Activated CD8-positive, alpha-beta memory T cell treated with anti-CD3 and anti-CD28 coated beads for 1 hour (primary cell): ENCODE data around the gene TMEM250.

Experiments used
- DNase-seq, 2 donors: peaks; one replicate each; pipeline ENCODE4 v3.0.0-alpha.2; 2020; ENCODE audit warnings: low read depth in 1 of 2; ENCODE audit errors: extremely low read depth in 1 of 2

TMEM250 gene

DNA sequence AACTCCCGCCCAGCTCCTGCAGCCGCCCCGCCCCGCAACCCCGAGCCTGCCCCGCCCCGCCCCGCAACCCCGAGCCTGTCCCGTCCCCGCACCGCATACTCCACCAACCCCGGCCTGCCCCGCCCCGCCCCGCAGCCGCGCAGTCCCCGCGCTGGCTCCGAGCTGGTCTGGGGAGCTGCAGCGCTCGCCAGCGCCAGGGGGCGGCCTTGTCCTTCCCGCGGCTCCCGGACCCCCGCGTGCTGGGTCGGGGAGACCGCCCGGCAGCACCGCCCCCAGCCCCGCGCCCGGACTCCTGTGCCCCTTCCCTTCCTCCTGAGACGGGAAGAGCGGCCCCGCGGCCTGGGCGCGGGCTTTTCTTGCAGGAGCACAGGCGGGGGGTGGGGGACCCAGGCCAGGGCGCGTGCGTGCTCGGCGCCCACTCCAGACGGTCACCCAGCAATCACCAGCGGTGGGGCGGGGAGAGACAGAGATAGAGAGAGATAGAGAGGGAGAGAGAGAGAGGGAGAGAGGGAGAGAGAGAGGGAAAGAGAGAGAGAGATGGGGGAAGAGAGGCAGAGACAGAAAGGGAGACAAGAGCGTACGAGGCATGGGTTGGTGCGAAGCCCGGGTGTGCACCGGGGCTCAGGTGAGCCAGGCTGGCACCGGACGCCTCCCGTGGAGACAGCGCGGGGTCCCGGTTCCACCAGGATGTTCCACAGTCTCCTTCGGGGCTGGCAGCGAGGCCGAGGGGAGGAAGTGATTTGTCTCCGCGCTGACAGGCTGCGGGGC, 14.7 kb upstream of the TMEM250 start:
- DNase-seq: no peak

DNA sequence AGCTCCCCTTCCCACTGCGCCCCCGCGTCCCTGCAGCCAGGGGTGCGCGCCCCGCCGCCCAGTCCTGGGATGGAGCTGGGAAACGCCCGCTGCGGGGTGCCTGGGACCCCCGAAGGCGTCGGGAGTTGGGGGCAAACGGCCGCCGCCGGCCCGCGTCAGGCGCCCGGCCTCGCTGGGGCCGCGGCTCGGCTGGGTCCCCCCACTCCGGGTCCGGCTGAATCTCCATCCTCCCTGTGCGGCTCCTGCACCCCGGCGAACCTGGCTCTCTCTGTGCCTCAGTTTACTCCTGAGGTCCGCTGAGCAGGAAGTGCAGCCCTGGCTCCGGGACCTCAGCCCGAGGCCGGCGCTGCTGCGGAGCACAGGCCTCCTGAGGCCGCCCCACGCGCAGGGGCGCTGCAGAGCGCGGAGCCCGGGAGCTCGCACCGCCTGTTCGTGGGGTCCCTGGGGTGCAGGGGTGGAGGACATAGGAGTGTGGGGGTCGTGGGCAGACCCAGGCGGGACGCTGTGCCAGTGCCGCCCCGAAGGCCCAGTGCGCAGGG, 13.9 kb upstream of the TMEM250 start:
- DNase-seq: no peak

DNA sequence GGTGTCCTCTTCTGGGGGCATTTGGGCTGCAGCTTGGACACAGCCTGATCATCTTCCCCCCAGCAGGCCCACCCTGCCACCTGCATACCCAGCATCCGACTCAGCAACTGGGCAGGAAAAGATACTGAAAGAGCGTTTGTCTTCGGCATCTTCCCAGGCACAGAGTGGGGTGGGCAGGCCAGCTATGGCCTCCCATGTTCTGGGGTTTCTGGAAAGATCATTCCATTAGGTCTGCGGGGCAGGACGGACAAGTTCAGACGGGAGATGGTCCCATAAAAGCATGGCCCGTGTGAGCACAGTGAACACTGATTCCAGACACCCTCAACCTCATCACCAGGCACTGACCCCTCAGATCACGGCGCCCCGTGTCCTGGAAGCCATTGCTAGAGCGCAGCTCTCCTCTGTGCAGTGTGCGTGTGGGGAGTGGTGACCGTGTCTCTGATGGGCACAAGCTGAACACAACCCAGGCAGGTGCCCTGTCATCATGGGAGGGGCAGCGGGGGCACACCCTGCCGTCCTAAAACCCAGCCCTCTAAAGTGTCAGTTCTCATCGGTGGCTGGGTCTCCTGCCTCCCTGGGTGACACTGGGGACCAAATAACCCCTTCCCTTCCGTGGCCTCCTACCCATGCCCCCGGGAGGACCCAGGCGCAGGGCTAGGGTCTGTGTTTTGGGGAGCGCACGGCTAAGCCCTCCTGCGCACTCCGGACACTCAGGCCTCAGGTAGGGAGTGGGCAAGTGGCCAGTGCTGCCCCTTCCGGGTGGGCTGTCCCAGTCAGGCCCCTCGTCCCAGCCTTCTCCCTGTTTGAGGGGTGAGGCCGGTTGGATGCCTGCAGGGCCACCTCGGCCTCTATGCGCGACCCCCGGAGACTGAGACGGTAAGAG, 13.2 kb upstream of the TMEM250 start:
- no peak for DNase-seq

DNA sequence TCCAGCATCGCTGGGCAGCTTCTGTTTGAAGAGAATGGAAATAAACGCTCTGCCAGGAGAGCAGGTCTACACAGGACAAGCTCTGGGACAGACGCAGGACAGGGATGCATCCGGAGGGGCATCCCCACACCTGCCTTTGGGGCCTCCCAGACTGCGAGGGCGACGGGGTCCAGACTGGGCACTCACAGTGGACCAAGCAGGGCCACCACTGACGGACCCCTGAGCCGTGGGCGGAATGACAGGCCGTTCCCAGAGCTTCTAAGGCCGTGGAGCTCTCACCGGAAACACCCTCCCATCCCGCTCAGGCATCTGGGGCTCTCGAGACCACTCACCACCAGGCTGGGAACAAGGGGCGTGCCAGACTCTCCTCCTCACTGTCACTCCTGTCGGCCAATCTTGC, 10.5 kb upstream of the TMEM250 start:
- DNase-seq: no peak

DNA sequence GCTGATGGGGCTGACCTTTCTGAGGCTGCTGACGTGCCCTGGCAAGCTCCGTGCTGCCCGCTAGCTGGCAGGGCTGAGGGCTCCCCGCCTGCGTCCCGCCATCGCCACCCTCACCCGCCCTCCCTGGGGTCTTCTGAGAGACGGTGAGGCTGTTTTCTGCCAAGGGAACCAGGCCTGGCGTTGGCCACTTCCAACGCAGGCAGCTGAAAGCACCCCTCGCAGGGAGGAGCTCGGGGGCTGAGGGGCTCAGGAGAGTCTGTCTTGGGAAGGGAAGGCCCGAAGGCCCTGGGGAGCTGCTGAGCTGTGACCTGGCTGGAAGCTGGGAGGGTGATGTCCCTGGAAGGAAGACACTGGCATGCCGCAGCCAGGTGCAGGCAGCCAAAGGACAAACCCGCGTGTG, 9.8 kb upstream of the TMEM250 start:
- DNase-seq: no peak

DNA sequence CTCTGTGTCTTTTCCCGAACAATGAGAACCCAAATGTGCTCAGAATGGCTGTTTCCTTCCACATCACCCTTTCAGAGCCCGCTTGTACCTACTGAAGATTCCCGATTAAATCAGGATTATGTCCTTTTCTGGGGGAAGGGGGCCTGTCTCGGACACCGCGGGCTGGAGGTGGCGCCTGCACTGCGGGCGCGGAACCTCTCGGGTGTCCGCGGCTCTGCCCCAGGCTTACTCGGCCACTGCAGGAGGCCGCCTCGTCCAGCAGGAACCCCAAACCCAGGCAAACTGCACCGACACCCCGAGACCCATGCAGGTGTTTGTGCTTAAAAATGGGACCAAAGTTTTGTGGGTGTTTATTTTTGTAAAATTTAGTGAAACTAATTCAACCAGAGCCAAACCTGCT, 8.6 kb upstream of the TMEM250 start:
- no peak for DNase-seq

DNA sequence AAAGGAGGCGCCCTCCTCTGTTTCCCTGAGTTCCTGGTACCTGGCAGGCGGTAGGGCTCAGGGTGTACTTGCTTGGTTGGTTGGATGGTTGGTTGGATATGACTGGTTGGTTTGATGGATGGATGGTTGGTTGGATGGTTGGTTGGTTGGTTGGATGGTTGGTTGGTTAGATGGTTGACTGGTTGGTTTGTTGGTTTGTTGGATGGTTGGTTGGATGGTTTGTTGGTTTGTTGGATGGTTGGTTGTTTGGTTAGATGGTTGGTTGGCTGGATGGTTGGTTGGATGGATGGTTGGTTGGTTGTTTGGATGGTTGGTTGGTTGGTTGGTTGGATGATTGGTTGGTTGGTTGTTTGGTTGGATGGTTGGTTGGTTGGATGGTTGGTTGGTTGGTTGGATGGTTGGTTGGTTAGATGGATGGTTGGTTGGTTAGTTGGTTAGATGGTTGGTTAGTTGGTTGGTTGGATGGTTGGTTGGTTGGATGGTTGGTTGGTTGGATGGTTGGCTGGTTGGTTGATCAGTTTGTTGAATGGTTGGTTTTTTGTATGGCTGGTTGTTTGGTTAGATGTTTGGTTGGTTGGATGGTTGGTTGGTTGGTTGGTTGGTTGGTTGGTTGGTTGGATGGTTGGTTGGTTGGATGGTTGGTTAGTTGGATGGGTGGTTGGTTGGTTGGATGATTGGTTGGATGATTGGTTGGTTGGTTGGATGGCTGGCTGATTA, 6.5 kb upstream of the TMEM250 start:
- no peak for DNase-seq

DNA sequence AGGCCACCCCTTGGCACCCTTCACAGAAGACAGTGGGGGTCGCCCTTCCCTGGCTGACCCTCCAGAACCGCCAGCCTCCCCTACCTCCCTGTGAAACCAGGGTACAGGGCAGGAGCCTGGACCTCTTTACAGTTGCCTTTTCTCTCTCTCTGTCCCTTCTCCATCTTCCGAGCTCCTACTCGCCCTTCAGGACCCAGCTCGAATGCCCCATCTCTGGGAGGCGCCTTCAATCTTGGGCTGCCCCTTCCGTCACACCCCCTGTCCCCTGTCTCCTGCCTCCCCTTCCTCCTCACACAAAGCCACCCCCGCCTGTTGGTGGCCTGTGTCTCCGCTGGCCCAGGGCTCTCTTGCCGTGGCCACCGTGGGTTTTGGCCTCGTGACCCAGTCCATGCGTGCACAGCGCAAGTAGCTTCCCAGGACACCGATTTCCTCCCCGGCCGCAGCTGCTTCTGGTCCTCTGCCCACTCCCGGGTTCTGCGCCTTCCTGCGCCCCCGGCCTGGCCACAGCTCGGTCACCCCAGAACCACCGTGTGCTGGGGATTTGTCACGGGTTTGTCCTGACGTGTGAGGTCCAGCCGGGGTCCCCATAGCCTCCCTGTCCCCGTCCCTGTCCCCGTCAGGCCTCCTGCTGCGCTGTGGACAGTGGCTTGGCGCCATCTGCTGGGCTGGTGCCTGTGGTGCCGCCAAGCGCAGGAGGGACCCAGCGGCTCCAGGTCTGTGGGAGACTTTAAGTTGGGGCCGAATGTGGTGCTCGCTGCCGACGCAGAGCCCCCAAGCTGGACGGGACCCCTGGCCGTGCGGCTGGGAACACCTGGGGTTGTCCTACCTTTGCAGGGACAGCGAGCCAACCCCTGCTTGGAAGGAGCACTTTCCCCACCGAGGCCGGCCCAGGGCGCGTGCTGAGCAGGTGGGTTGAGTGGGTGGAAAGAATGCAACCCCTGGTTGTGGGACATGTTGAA, 4.0 kb upstream of the TMEM250 start:
- DNase-seq: peak; percentile 42 to 73

DNA sequence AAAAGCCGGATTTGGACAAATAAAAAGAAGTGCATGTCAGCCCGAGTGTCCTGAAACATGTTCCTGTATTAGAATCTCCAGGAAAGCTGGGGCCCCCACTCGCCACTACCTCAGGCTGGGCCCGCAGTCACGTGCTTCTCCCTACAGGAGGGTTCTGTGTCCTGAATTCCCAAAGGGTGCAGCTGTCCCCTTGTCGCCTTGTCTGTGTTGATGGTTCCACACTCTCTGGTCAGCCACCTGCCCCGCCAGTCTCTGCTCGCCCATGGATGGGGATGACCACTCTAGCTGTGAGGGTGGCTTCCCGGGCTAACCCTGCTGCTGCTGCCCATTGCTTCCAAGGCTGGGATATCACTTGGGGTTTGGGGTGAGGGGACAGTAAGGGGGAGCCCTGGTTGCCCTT, 3.1 kb upstream of the TMEM250 start:
- DNase-seq: no peak

DNA sequence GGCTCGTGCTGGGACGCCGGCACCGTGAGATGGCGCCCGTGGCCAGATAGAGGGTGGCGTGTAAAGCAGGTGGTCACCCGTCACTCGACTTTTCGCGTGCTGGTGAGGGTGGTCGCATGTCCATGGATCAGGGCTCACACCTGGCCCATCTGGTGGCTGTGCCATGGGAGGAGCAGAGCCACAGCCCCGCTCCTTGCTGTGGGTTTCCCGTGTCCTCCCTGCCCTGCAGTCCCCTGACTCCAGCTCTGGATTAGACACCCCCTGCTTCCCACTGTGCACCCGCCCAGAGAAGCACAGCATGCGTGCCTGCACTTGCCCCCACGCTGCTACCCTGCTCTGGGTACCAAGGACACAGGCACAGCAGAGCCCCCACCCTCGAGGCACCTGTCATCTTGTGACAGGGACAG, 1.8 kb upstream of the TMEM250 start:
- DNase-seq: no peak

DNA sequence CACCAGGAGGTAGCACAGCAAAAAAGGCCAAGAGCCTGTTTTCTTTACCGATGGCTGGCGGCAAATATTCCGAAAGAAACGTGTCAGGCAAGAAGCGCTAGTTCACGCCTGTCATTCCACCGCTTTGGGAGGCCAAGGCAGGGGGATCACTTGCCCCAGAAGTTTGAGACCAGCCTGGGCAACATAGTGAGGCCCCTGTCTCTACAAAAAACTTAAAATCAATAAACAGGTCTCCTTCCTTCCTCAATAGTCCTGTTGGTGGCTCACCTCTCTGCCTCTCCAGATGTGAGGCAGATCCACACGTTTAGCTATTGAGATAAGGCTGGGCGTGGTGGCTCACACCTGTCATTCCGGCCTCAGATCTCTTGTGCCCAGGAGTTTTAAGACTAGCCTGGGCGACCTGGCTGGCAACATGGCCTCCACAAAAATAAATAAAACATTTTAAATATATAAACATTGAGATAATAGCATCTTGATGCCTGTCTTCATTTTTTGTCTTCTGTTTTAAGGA, 1.3 kb upstream of the TMEM250 start:
- no peak for DNase-seq

DNA sequence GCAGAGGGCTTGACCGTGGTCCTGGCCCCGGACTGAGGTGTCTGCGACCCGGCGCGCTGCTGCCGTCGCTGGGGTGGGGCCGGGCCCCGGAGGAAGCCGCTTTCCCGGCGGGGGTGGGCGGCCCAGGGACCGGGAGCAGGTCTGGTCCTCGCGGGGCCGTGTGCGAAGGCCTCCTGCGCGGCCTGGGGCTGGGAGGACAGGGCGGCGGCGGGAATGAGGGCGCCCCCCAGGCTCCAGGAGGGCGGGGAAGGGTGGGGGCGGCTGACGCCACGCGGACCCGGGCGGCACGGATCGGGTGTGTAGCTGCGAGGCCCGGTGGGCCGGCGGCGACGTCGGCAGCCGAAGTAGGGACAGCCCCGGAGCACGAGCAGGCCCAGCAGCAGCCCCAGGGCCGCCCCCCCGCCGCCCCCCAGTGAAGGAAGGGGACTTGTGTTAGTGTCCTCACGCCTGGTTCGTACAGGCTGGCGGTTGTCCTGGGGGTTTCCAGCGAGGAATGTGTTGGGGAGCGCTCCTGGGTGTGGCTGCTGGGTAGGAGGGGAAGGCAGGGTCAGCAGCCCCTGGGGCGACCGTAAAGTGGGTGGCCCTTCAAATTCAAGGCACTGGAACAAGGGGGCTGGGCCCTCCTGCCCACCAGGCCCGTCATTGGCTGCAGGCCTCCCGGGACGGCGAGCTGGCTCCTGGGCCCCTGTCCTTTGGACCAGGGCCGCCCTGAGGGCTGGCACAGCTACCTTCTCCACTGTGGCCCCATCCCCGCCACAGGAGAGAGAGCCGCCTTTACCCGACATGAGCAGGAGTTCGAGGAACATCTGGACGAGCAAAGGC, 597 bp upstream of the TMEM250 start:
- DNase-seq: no peak

DNA sequence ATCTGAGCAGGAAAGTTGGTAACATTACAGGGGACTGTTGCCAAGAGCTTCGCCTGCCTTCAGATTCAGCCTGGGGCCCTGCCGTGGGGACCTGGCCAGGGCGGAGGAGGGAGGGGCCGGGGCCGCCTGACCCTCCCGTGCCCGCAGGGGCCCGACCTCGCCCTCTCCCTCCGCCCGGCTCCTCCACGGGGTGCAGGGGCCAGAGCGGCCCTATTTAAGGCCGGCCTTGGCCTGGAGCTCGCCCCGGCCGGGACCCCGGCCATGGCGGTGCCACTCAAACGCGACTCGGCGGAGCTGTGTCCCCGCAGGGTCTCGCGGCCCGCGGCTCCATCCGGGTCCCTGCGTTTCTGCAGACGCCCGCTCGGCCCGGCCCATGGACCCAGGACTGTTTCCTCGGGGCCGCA, 757 bp downstream of the TMEM250 start:
- DNase-seq: no peak

DNA sequence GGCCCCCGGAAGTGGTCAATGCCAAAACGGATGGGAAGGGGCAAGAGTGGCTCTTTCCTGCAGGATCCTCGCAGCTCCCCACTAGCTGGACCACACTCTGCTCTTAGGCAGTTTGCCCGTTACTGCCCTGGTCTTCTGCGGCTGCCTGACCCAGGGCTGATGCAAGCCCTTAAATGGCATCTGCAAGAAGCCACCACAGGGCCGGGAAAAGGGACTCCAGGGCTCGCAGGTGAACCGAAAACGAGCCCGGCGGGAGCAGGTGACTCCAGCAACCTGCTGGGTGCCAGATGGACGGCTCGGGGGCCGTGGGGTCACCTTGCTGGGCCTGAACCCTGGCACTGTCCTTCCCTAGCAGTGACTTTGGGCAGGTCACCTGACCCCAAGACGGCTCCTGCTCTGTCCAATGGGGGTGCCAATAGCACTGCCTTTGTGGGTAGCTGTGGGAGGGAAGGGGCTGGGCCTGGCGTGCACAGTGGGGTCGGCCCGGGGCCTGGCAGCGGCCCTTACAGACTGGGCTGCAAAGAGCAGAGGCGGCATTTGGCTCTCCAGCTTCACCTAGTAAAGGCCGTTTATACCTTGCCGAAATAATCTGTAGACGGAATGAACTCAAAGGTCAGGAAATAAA, 1.3 kb downstream of the TMEM250 start:
- DNase-seq: no peak

DNA sequence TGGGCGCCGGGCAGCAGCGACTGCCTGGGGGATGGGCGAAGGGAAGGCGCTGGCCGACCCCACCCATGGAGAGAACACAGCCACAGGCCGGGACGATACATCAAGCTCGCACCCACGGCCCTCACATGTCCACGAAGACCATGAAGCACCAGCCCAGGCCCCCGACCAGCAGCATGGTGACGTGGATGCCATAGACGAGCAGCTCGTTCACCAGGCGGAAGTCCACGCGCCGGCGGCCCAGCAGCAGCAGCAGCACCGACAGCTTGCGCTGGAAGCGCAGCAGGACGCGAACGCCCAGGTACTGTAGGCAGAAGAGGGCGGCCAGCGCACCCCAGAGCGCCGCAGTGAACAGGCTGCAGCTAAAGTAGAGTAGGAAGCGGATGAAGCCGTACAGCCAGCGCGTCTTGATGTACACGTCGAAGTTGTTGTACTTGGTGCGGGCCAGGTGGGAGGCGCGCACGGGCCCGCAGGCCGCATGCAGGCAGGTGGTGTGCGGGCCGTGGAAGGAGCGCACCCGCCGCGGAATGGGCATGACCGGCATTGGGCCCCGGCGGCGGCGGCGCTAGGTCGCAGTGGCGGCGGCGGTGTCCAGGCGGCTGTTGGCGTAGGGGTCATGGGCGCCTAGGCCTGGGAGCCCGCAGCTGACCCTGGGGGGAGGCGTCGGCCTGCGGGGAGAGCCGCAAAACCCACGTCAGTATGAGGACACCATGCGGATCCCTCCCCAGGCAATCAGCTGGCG, 2.1 kb downstream of the TMEM250 start:
- no peak for DNase-seq

DNA sequence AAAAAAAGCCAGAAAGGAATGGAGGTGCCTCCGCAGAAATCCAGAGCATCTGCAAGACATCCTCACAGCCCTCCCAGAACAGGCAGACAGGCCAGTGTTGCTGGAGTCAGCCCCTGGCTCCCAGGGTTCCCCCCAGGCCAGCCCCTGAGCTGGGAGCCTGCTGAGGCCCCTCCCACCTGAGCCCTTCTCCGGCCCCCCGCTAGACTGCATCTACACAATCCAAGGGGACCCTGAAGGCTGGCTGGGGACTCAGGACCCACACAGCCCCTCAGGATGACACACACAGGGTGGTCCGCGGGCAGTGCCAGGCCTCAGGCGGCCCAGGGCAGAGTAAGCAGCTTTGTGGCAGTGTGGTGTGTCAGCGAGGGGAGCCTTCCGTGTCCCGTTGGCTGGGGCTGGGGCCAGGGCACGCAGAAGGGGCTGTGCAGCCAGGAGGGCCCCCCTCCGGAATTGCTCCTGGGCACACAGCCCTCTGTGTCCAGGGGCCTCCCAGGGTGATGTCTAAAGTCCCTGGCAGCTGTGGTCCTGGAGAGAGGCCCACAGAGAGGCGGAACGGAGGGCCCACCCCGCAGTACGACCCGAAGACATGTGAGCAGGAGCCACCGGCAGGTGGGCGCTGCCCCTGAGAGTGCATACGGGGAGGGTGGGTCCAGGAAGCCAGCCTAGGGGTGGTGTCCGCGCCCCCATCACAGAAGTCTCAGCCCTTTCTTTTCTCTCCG, 2.9 kb downstream of the TMEM250 start:
- no peak for DNase-seq

DNA sequence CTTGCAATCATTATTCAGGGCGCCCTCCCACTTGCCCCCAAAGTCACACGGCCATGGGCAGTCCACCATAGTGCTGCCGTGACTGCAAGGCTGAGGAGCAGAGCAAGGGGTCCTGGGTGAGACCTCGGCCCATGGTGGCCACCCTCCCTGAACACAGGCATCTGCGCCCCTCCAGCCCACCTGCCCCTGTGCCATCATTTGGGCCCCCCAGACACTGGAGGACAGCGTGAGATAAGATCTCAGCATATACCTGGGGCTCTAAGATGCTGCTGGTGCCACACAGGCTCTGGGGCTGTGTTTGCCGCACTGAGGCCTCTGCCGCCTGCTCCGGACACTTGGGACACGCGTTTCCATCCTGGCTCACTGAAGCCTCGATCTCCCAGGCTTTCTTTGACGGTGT, 3.5 kb downstream of the TMEM250 start:
- no peak for DNase-seq
